IPS-15b (cell line): ENCODE data around the gene CCSER1.

Experiments
- H3K27me3 ChIP-seq: one replicate; pipeline ENCODE4 v1.6.1; 2013; ENCODE audit warnings: low read length; ENCODE audit not compliant: control insufficient read depth, insufficient read depth
- H3K36me3 ChIP-seq: one replicate; pipeline ENCODE4 v1.6.1; 2013; ENCODE audit warnings: low read length; ENCODE audit not compliant: control insufficient read depth, insufficient read depth
- H3K4me1 ChIP-seq: one replicate; pipeline ENCODE4 v1.6.1; 2013; ENCODE audit warnings: mild to moderate bottlenecking, low read length; ENCODE audit not compliant: control insufficient read depth, insufficient read depth
- H3K4me3 ChIP-seq: one replicate; pipeline ENCODE4 v1.5.1; 2013; ENCODE audit warnings: low read depth, low read length
- H3K9ac ChIP-seq: one replicate; pipeline ENCODE4 v1.6.1; 2013; ENCODE audit warnings: low read depth, mild to moderate bottlenecking, low read length
- H3K9me3 ChIP-seq: one replicate; pipeline ENCODE4 v1.6.1; 2013; ENCODE audit warnings: mild to moderate bottlenecking, low read length; ENCODE audit not compliant: control insufficient read depth, insufficient read depth

The CCSER1 gene

GRCh38 chr4:90536408-90536807 is 409.2 kb downstream of the CCSER1 start:
- Histone ChIP-seq H3K9me3 (no peaks in the 10 kb centered on the region), H3K4me3 (no peak overlapping the region), H3K9ac (no peak overlapping the region), H3K4me1 (no peaks in the 10 kb centered on the region), H3K36me3 (no peaks in the 10 kb centered on the region), H3K27me3 (no peaks in the 10 kb centered on the region)

- H3K27me3 ChIP-seq, result no peaks in the 10 kb centered on the region
- H3K4me1 ChIP-seq, result no peaks in the 10 kb centered on the region
- no peaks in the 10 kb centered on the region for H3K9me3 ChIP-seq
- no peak overlapping the region for H3K9ac ChIP-seq
- no peak overlapping the region for H3K4me3 ChIP-seq
- no peaks in the 10 kb centered on the region for H3K36me3 ChIP-seq
These were observed 410.3 kb downstream of the CCSER1 start for GRCh38 chr4:90537491-90537890.

GRCh38 chr4:90540536-90540935 is 413.3 kb downstream of the CCSER1 start:
- H3K9ac ChIP-seq, result no peak overlapping the region
- no peaks in the 10 kb centered on the region for H3K27me3 ChIP-seq
- H3K36me3 ChIP-seq, result no peaks in the 10 kb centered on the region
- H3K4me3 ChIP-seq, result no peak overlapping the region
- H3K4me1 ChIP-seq, result no peaks in the 10 kb centered on the region
- H3K9me3 ChIP-seq, result no peaks in the 10 kb centered on the region

GRCh38 chr4:90542216-90542615 is 415.0 kb downstream of the CCSER1 start:
- Histone ChIP-seq H3K4me3 (no peak overlapping the region), H3K9ac (no peak overlapping the region), H3K9me3 (no peaks in the 10 kb centered on the region), H3K27me3 (no peaks in the 10 kb centered on the region), H3K36me3 (no peaks in the 10 kb centered on the region), H3K4me1 (no peaks in the 10 kb centered on the region)

- no peak overlapping the region for H3K4me3 ChIP-seq
- no peak overlapping the region for H3K9ac ChIP-seq
- no peaks in the 10 kb centered on the region for H3K9me3 ChIP-seq
These were observed 416.4 kb downstream of the CCSER1 start for GRCh38 chr4:90543419-90544170.

GRCh38 chr4:90544532-90545045 is 417.4 kb downstream of the CCSER1 start:
- Histone ChIP-seq H3K9ac (no peak overlapping the region), H3K4me1 (no peaks in the 10 kb centered on the region), H3K4me3 (no peak overlapping the region), H3K27me3 (no peaks in the 10 kb centered on the region), H3K36me3 (no peaks in the 10 kb centered on the region), H3K9me3 (no peaks in the 10 kb centered on the region)

More at GRCh38 chr4:90543419-90544170, 416.4 kb downstream of the CCSER1 start:
- Histone ChIP-seq H3K36me3 (no peaks in the 10 kb centered on the region), H3K4me1 (no peaks in the 10 kb centered on the region), H3K27me3 (no peaks in the 10 kb centered on the region)

GRCh38 chr4:90545380-90545779 is 418.2 kb downstream of the CCSER1 start:
- H3K9ac ChIP-seq, result no peak overlapping the region
- no peaks in the 10 kb centered on the region for H3K36me3 ChIP-seq
- no peaks in the 10 kb centered on the region for H3K9me3 ChIP-seq
- no peak overlapping the region for H3K4me3 ChIP-seq
- H3K4me1 ChIP-seq, result no peaks in the 10 kb centered on the region
- no peaks in the 10 kb centered on the region for H3K27me3 ChIP-seq

GRCh38 chr4:90546114-90546513 is 418.9 kb downstream of the CCSER1 start:
- Histone ChIP-seq H3K27me3 (no peaks in the 10 kb centered on the region), H3K4me1 (no peaks in the 10 kb centered on the region), H3K4me3 (no peak overlapping the region), H3K36me3 (no peaks in the 10 kb centered on the region), H3K9me3 (no peaks in the 10 kb centered on the region), H3K9ac (no peak overlapping the region)

- Histone ChIP-seq H3K9me3 (no peaks in the 10 kb centered on the region), H3K4me3 (no peak overlapping the region), H3K36me3 (no peaks in the 10 kb centered on the region), H3K4me1 (no peaks in the 10 kb centered on the region), H3K9ac (no peak overlapping the region), H3K27me3 (no peaks in the 10 kb centered on the region)
These were observed 443.4 kb downstream of the CCSER1 start for GRCh38 chr4:90570615-90571014.

- H3K9ac ChIP-seq, result no peak overlapping the region
- no peaks in the 10 kb centered on the region for H3K4me1 ChIP-seq
- no peaks in the 10 kb centered on the region for H3K36me3 ChIP-seq
- no peaks in the 10 kb centered on the region for H3K27me3 ChIP-seq
- no peak overlapping the region for H3K4me3 ChIP-seq
- no peaks in the 10 kb centered on the region for H3K9me3 ChIP-seq
These were observed 445.8 kb downstream of the CCSER1 start for GRCh38 chr4:90572996-90573395.

- Histone ChIP-seq H3K4me3 (no peak overlapping the region), H3K4me1 (peaks cover 4% of the 10 kb centered on the region), H3K36me3 (no peaks in the 10 kb centered on the region), H3K9ac (no peak overlapping the region), H3K27me3 (no peaks in the 10 kb centered on the region), H3K9me3 (no peaks in the 10 kb centered on the region)
These were observed 448.2 kb downstream of the CCSER1 start for GRCh38 chr4:90575371-90575770.

GRCh38 chr4:90580326-90580725 is 453.1 kb downstream of the CCSER1 start:
- H3K27me3 ChIP-seq, result no peaks in the 10 kb centered on the region
- H3K9me3 ChIP-seq, result no peaks in the 10 kb centered on the region
- H3K4me1 ChIP-seq, result peaks cover 15% of the 10 kb centered on the region
- no peak overlapping the region for H3K4me3 ChIP-seq
- H3K36me3 ChIP-seq, result no peaks in the 10 kb centered on the region
- H3K9ac ChIP-seq, result no peak overlapping the region
